SK-N-SH (cell line): Measurements from ENCODE around the gene GDPGP1.

Source experiments
- CTCF ChIP-seq: fragments of 200-600 bp; sonication (generic); IDR thresholded peaks from 2 replicates; pipeline ENCODE4 v1.6.1; 2017; ENCODE audit warnings: antibody characterized with exemption, mild to moderate bottlenecking, moderate library complexity
- EP300 ChIP-seq, 2 experiments: IDR thresholded peaks; 2 replicates each; pipeline versions ENCODE4 v1.4.0 to v1.6.1; 2012; ENCODE audit warnings: borderline replicate concordance in 1 of 2, low read depth in 1 of 2, low read length in 1 of 2
- REST ChIP-seq: IDR thresholded peaks from 2 replicates; pipeline ENCODE4 v1.6.1; 2012; ENCODE audit warnings: mild to moderate bottlenecking, low read depth, low read length, moderate library complexity
- SMC3 ChIP-seq: IDR thresholded peaks from 2 replicates; pipeline ENCODE4 v1.6.1; 2012; ENCODE audit warnings: low read depth, low read length, improper control_type of control experiment
- YY1 ChIP-seq: IDR thresholded peaks from 2 replicates; pipeline ENCODE4 v1.4.0; 2012; ENCODE audit warnings: low read depth, mild to moderate bottlenecking

GRCh38 chr15:90230610-90231009 lies 3.4 kb upstream of the GDPGP1 start:
- TF ChIP-seq SMC3 = no peak
- no peak for TF ChIP-seq CTCF
- no peak for TF ChIP-seq YY1
- TF ChIP-seq EP300 (IDR thresholded peaks at IDR 0.05; ENCODE audit: borderline replicate concordance in 1 of 2, low read depth in 1 of 2, low read length in 1 of 2) = no peak
- no peak for TF ChIP-seq REST
